CD4-positive, alpha-beta memory T cell (primary cell): Measurements from ENCODE around the gene CREB3L4. TPM values are rescaled to one million over a fixed set of nuclear protein-coding genes. Genes with fewer than 3 reads are reported as not detected.

Experiments
- CTCF ChIA-PET: fragments of 350-600 bp; sonication (Branson Sonifier 250); formaldehyde crosslinking; loops from one replicate; lab custom pipeline; 2021; ENCODE audit warnings: inconsistent platforms; ENCODE audit not compliant: partially characterized antibody; lab: Charles Lee
- POLR2A ChIA-PET: fragments of 350-600 bp; sonication (Branson Sonifier 250); formaldehyde crosslinking; loops from one replicate; lab custom pipeline; 2021; ENCODE audit not compliant: partially characterized antibody; lab: Charles Lee
- DNase-seq, 5 donors: peaks; one replicate each; pipeline versions ENCODE4 v3.0.0 to v3.0.0-alpha.2; 2020 to 2022; ENCODE audit warnings: mixed read lengths in 1 of 5
- H3K27ac ChIP-seq: one replicate; pipeline ENCODE4 v1.7.0; 2013; ENCODE audit warnings: low read depth, low read length
- H3K27me3 ChIP-seq: 2 replicates; pipeline ENCODE4 v1.7.0; 2013; ENCODE audit warnings: mild to moderate bottlenecking, low read length, moderate library complexity; ENCODE audit not compliant: insufficient read depth
- H3K36me3 ChIP-seq: 2 replicates; pipeline ENCODE4 v1.7.0; 2013; ENCODE audit warnings: mild to moderate bottlenecking, low read length, moderate library complexity; ENCODE audit not compliant: insufficient read depth
- H3K4me1 ChIP-seq: 2 replicates; pipeline ENCODE4 v1.7.0; 2013; ENCODE audit warnings: mild to moderate bottlenecking, low read length, moderate library complexity; ENCODE audit not compliant: insufficient read depth
- H3K4me3 ChIP-seq, 2 donors: one replicate each; pipeline ENCODE4 v1.7.0; 2013; ENCODE audit warnings: low read length in 2 of 2, mild to moderate bottlenecking in 1 of 2
- H3K9me3 ChIP-seq, 2 donors: one replicate each; pipeline ENCODE4 v1.7.0; 2013; ENCODE audit warnings: low read length in 2 of 2, control low read depth in 1 of 2; ENCODE audit not compliant: control insufficient read depth in 1 of 2
- H3K27ac Mint-ChIP-seq, 7 donors: one replicate each; pipeline ENCODE4 v1.8.0; 2020 to 2021; ENCODE audit warnings: mixed read lengths in 7 of 7, mild to moderate bottlenecking in 6 of 7, inconsistent platforms in 3 of 7, moderate library complexity in 3 of 7
- H3K27me3 Mint-ChIP-seq, 2 donors: one replicate each; pipeline ENCODE4 v1.8.0; 2020 to 2021; ENCODE audit warnings: mixed read lengths in 2 of 2
- H3K36me3 Mint-ChIP-seq, 2 donors: one replicate each; pipeline ENCODE4 v1.8.0; 2020 to 2021; ENCODE audit warnings: mixed read lengths in 2 of 2, inconsistent platforms in 1 of 2, mild to moderate bottlenecking in 1 of 2
- H3K4me1 Mint-ChIP-seq, 4 donors: one replicate each; pipeline ENCODE4 v1.8.0; 2020 to 2021; ENCODE audit warnings: mixed read lengths in 4 of 4, mild to moderate bottlenecking in 1 of 4
- H3K4me3 Mint-ChIP-seq, 8 donors: one replicate each; pipeline ENCODE4 v1.8.0; 2020 to 2021; ENCODE audit warnings: mixed read lengths in 8 of 8, mild to moderate bottlenecking in 7 of 8, moderate library complexity in 6 of 8, inconsistent platforms in 3 of 8
- H3K9me3 Mint-ChIP-seq, 8 donors: one replicate each; pipeline ENCODE4 v1.8.0; 2020 to 2021; ENCODE audit warnings: mixed read lengths in 8 of 8, mild to moderate bottlenecking in 5 of 8, inconsistent platforms in 3 of 8, moderate library complexity in 1 of 8
- intact Hi-C: fragments of 100-400 bp; cut with micrococcal nuclease; formaldehyde crosslinking; loops from one replicate; pipeline ENCODE4 v1.15.1; 2023
- polyA plus RNA-seq, 2 donors: library from polyadenylated mRNA; unstranded; fragments of 300-500 nt; fragmentation: Illumina TruSeq; gene quantifications; one replicate each; pipeline ENCODE4 v1.2.3, GENCODE V29; 2021
- total RNA-seq, 2 experiments: library from RNA; stranded (reverse); gene quantifications; one replicate each; pipeline ENCODE4 v1.2.3, GENCODE V29; 2021

The CREB3L4 gene
- total and polyA plus RNA-seq, 4 experiments from 2014 or later, result 1.2 to 9.8 (median 6.3) TPM

DNA sequence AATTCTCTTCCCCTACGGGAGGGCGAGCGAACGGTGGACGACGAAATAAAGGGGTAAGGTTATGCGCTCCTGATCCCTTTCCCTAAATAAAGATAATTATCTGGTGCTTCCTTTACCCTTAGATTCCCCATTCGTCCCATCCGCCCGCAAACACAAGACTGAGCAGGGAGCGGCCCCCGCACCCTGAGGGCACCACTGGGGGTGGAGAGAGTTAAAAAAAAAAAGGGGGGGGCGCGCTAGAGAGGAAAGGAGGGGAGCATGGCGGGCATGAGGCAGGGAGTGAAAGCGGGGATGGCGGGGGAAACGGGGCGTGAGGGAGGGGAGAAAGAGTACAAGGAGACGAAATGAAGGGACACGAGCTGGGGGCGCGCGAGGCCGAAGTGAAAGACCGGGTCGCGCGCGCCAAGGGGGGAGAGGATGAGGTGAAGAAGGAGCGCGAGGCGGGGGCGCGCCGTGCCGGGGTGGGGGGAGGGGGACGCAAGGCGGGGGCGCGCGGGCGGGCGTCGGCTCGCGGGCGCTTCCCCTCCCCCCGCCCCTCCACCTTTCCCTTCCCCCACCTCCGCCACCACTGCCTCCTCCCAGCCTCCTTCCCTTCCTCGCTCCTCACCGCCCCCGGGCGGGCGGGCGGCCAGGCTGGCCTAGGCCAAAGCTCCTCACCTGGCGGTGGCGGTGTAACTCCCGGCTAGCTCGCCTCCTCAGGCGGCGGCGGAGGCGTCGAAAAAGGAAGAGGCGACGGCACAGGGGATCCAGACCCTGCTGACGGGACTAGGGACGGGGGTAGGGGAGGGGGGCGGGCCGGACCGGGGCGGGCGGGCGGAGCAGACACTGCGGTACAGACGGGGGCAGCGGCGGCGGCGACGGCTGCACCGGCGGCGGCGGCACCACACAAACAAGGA lies 45.4 kb upstream of the CREB3L4 start:
- Mint-ChIP-seq H3K4me1 (peaks cover 41 to 62% (median 49%) of the 10 kb centered on the region in 4 donors), H3K27ac (peak overlapping the region; percentile 96 to 99 (median 97)), H3K4me3 (peak overlapping the region; percentile 94 to 97 (median 95)), H3K27me3 (no peaks in the 10 kb centered on the region), H3K9me3 (peaks cover 0 to 3% (median 0%) of the 10 kb centered on the region in 8 donors), H3K36me3 (peaks cover 4 to 27% of the 10 kb centered on the region in 2 donors)
- no peaks in the 10 kb centered on the region for H3K9me3 ChIP-seq
- intact Hi-C loops, result loop anchor here (1.0 to 5.0 kb wide), 6 partner anchors 55 to 405 kb away; partner anchors contain the start of genes ATP8B2, HAX1, ILF2 and JTB
- peak in 2 of 5 donors; percentile 16 to 72 for DNase-seq
- peaks cover 52% of the 10 kb centered on the region for H3K4me1 ChIP-seq
- no peaks in the 10 kb centered on the region for H3K27me3 ChIP-seq
- peak overlapping the region; percentile 62 for H3K27ac ChIP-seq
- POLR2A ChIA-PET, result interaction anchor here (0.5 to 16.4 kb wide), 31 partner anchors 10 to 413 kb away, joined by 3 to 298 read pairs (median 5); partner anchors contain the start of genes CREB3L4, CRTC2, DENND4B and JTB
- peak overlapping the region; percentile 64 to 77 for H3K4me3 ChIP-seq
- CTCF ChIA-PET, result interaction anchor here (0.9 to 8.1 kb wide), 9 partner anchors 11 to 126 kb away, joined by 3 to 69 read pairs (median 4); partner anchors contain the start of genes CREB3L4, DENND4B and JTB
- no peaks in the 10 kb centered on the region for H3K36me3 ChIP-seq

DNA sequence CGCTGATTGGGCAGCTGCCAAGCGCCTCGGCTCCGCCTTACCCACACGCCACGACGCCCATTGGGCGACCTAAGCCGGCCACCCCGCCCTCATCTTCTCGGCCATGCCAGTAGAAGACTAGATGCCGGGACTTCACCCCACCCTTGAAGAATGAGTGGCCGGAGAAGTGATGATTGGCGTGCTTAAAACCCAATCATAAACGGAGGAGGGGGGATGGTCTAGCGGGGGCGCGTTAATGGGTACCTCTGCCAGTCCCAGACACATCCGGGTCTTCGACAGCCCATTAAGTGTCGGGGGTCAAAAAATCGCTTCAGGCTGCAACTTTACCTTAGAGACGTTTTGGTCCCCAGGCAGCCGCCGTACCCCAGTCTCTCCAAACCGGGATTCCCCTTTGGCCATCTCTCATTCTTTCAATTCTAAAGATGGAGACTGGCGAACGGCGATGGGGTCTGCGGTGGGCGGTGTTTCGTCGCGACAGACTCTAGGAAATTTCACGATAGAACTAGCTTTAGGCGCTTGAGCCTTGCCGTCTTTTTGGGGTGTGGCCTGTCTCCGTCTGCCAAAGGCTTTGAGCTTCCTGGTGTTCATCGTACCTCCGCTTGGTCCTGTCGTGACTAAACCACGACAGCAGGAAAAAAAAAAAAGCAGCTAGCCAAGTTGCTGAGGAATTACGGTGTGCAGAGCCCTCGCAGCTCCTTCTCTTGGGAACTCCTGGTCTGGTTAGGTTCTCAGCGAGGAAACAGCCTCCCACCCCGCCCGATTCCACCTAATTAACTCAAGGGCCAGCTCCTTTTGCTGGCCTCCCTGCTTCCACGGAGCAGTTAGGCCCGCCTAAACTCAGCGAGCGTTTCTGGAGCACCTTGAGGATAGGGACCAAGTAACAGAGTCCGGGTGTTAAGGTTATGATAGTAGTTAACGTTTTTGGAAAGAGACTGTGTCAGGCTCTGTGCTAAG lies 44.5 kb upstream of the CREB3L4 start, which contains the start of gene GATAD2B:
GATAD2B (minus strand) TSS at position 1 of the 954 bp plus-strand sequence. CDS start 94,625 bp downstream, outside the sequence.
- CTCF ChIA-PET, result interaction anchor here (1.1 to 8.1 kb wide), 9 partner anchors 11 to 127 kb away, joined by 3 to 69 read pairs (median 4); partner anchors contain the start of genes CREB3L4, DENND4B, JTB and SLC39A1
- H3K4me3 Mint-ChIP-seq, result peak within 1 kb of the TSS; percentile 94 to 97 (median 95)
- POLR2A ChIA-PET, result interaction anchor here (0.5 to 16.4 kb wide), 34 partner anchors 10 to 413 kb away, joined by 3 to 298 read pairs (median 4); partner anchors contain the start of genes CREB3L4, CRTC2, DENND4B and JTB
- Histone ChIP-seq H3K36me3 (no peaks in the 10 kb centered on the region), H3K27me3 (no peaks in the 10 kb centered on the region), H3K4me1 (peaks cover 44% of the 10 kb centered on the region), H3K4me3 (peak within 1 kb of the TSS; percentile 80 to 99), H3K9me3 (no peaks in the 10 kb centered on the region), H3K27ac (peak within 1 kb of the TSS; percentile 97)
- H3K4me1 Mint-ChIP-seq, result peaks cover 34 to 55% (median 43%) of the 10 kb centered on the region in 4 donors
- intact Hi-C loops, result loop anchor here (1.0 to 5.0 kb wide), 11 partner anchors 22 to 404 kb away; partner anchors contain the start of genes ATP8B2, CREB3L4, CRTC2 and HAX1
- peaks cover 0 to 3% (median 0%) of the 10 kb centered on the region in 8 donors for H3K9me3 Mint-ChIP-seq
- peak; percentile 99 to 100 (median 100) for DNase-seq
- H3K27ac Mint-ChIP-seq, result peak within 1 kb of the TSS; percentile 96 to 99 (median 97)
- H3K27me3 Mint-ChIP-seq, result no peaks in the 10 kb centered on the region
- peaks cover 0 to 21% of the 10 kb centered on the region in 2 donors for H3K36me3 Mint-ChIP-seq

DNA sequence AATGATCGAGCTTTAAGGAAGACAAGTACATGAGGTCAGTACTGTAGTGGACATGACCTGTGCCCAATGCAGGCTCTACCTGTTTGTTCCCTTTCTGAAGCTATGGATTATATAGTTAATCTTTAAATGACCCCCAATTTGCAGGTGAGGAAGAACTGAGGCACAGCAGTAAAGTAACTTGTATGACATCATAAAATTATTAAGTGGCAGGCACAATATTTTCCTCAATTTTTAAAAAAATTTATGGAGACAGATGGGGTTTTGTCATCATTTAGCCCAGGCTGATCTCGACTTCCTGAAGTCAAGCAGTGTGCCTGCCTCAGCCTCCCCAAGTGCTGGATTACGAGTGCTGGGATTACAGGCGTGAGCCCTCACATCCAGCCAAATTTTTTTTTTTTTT lies 41.3 kb upstream of the CREB3L4 start:
- Mint-ChIP-seq H3K36me3 (peaks cover 4 to 29% of the 10 kb centered on the region in 2 donors), H3K9me3 (peaks cover 0 to 3% (median 0%) of the 10 kb centered on the region in 8 donors), H3K27me3 (no peaks in the 10 kb centered on the region), H3K4me1 (peaks cover 7 to 35% (median 17%) of the 10 kb centered on the region in 4 donors), H3K27ac (peak overlapping the region in 2 of 7 donors; percentile 35 to 70), H3K4me3 (no peak overlapping the region)
- no peak for DNase-seq
- CTCF ChIA-PET, result interaction anchor here (8.1 kb wide), 1 partner anchor 19 kb away, joined by 69 read pairs; the partner anchor contains the start of gene DENND4B
- intact Hi-C loops, result no loop called here
- no peak overlapping the region for H3K27ac ChIP-seq
- no peaks in the 10 kb centered on the region for H3K36me3 ChIP-seq
- peaks cover 14% of the 10 kb centered on the region for H3K4me1 ChIP-seq
- POLR2A ChIA-PET, result interaction anchor here (1.1 to 16.4 kb wide), 3 partner anchors 17 to 51 kb away, joined by 3 to 298 read pairs (median 7); partner anchors contain the start of genes CREB3L4, DENND4B and JTB
- H3K27me3 ChIP-seq, result no peaks in the 10 kb centered on the region
- no peaks in the 10 kb centered on the region for H3K9me3 ChIP-seq
- H3K4me3 ChIP-seq, result no peak overlapping the region

DNA sequence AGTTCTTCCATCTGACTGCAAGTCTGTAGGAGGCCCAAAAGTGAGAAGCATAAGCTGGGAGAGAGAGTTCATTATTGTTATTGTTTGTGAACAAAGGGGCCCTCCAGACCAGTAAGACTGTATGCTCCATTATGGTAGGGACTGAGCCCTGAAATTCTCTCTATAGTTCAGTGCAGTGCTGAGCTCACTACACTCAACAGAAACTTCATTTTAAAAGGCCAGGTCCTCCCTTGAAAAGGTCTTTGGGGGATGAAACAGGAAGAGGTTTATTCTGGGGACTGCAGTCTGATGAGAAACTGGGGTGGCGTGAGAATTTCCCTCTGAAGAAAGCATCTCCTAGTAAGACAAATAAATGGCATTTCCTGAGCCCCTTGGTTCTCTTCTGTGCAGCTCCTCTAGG lies 39.5 kb upstream of the CREB3L4 start:
- Histone ChIP-seq H3K4me3 (no peak overlapping the region), H3K27ac (no peak overlapping the region), H3K4me1 (peaks cover 11% of the 10 kb centered on the region), H3K9me3 (no peaks in the 10 kb centered on the region), H3K27me3 (no peaks in the 10 kb centered on the region), H3K36me3 (peaks cover 14% of the 10 kb centered on the region)
- Mint-ChIP-seq H3K9me3 (no peaks in the 10 kb centered on the region), H3K27ac (peak overlapping the region in 5 of 7 donors; percentile 17 to 88 (median 32)), H3K4me3 (no peak overlapping the region), H3K4me1 (peaks cover 4 to 21% (median 13%) of the 10 kb centered on the region in 4 donors), H3K36me3 (peaks cover 4 to 33% of the 10 kb centered on the region in 2 donors), H3K27me3 (no peaks in the 10 kb centered on the region)
- intact Hi-C loops, result no loop called here
- DNase-seq, result no peak
- CTCF ChIA-PET, result interaction anchor here (0.7 to 1.9 kb wide), 2 partner anchors 17 to 18 kb away, joined by 3 to 11 read pairs; partner anchors contain the start of gene DENND4B
- POLR2A ChIA-PET, result interaction anchor here (1.3 to 16.4 kb wide), 5 partner anchors 8 to 49 kb away, joined by 3 to 298 read pairs (median 9); partner anchors contain the start of genes DENND4B and JTB

DNA sequence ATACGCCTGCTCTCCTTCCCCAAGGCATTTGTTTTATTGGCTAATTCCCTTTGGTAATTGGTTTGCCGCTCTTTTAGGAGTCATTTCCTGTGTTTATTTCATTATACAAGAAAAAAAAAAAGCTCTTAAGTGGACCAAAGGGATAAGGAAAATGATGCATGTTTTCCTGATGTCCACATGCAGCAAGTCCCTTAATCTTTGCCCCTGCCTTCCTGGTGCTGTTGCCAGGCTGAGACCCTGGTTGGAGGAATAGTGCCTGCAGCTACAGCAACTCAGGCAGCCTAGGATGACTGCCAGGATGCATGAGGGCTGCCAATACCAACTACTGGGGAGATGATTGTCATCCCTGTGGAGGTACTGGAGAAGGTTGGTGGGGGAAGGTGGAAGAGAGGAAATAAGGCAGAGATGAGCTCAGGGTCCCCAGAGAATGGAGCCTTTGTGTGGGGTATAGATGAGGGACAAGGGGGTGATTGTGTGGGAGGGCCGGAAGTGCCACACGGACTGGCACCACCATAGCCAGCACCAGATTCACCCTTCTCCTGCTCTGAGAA lies 38.8 kb upstream of the CREB3L4 start:
- intact Hi-C loops, result no loop called here
- peaks cover under 1 to 14% (median 9%) of the 10 kb centered on the region in 4 donors for H3K4me1 Mint-ChIP-seq
- Histone ChIP-seq H3K27ac (no peak overlapping the region), H3K4me1 (peaks cover 7% of the 10 kb centered on the region), H3K27me3 (no peaks in the 10 kb centered on the region), H3K9me3 (no peaks in the 10 kb centered on the region), H3K36me3 (peaks cover 20% of the 10 kb centered on the region), H3K4me3 (no peak overlapping the region)
- CTCF ChIA-PET, result interaction anchor here (1.9 kb wide), 1 partner anchor 17 kb away, joined by 11 read pairs; the partner anchor contains the start of gene DENND4B
- peaks cover 4 to 31% of the 10 kb centered on the region in 2 donors for H3K36me3 Mint-ChIP-seq
- POLR2A ChIA-PET, result interaction anchor here (1.2 to 16.4 kb wide), 5 partner anchors 9 to 48 kb away, joined by 4 to 298 read pairs (median 9); partner anchors contain the start of genes DENND4B and JTB
- H3K27me3 Mint-ChIP-seq, result no peaks in the 10 kb centered on the region
- H3K27ac Mint-ChIP-seq, result peak overlapping the region in 2 of 7 donors; percentile 24 to 25
- H3K4me3 Mint-ChIP-seq, result no peak overlapping the region
- no peak for DNase-seq
- H3K9me3 Mint-ChIP-seq, result no peaks in the 10 kb centered on the region
